Measurements from ENCODE around the gene DNM2. TPM values are rescaled to one million over a fixed set of nuclear protein-coding genes. Genes with fewer than 3 reads are reported as not detected.
A peak's percentile ranks its signal among the peaks of the same experiment; 100 is the strongest.

Gene DNM2
- total and polyA plus RNA-seq, 2 of the 13 experiments (the other 11 are each of a cell fraction or from before 2014, with no cell fraction given) = 41.7 to 59.8 TPM

GRCh38 chr19:10769533-10770491, 51.9 kb downstream of the DNM2 start (continued):
- TF ChIP-seq MBNL3 (CRISPR knock-in tag; conservative IDR thresholded peaks at IDR 0.05) (no peak), RXRA (CRISPR knock-in tag; IDR thresholded peaks at IDR 0.05) (no peak; the same call in 1 of the 2 replicates), ZNF510 (CRISPR knock-in tag; IDR thresholded peaks at IDR 0.05; ENCODE audit: low read depth) (no peak), RNF2 (conservative IDR thresholded peaks at IDR 0.05; ENCODE audit: low read depth) (no peak), ARHGAP35 (CRISPR knock-in tag; IDR thresholded peaks at IDR 0.05; ENCODE audit: borderline replicate concordance) (0 out of 2 replicates have a peak, but pooled peaks have one; percentile 38), FLYWCH1 (CRISPR knock-in tag; IDR thresholded peaks at IDR 0.05) (no peak), PITX1 (CRISPR knock-in tag; IDR thresholded peaks at IDR 0.05) (no peak), NR2C2 (CRISPR knock-in tag; IDR thresholded peaks at IDR 0.05; ENCODE audit: borderline replicate concordance) (no peak), ZNF883 (CRISPR knock-in tag; IDR thresholded peaks at IDR 0.05; ENCODE audit: not compliant biosample characterization) (no peak), ZFP36L2 (CRISPR knock-in tag; IDR thresholded peaks at IDR 0.05) (no peak), ZFP1 (CRISPR knock-in tag; IDR thresholded peaks at IDR 0.05) (no peak), PLRG1 (conservative IDR thresholded peaks at IDR 0.05) (no peak), NRL (CRISPR knock-in tag; IDR thresholded peaks at IDR 0.05; ENCODE audit: borderline replicate concordance) (peak; percentile 37; the same call in 1 of the 2 replicates), POLR2A (IDR thresholded peaks at IDR 0.05; ENCODE audit: insufficient read depth in 1 of 2, low read depth in 2 of 2, low read length in 2 of 2) (0 out of 4 replicates have a peak, but pooled peaks of 1 of the 2 experiments have one; percentile 23), KMT2B (CRISPR knock-in tag; IDR thresholded peaks at IDR 0.05) (no peak), HIVEP1 (CRISPR knock-in tag; IDR thresholded peaks at IDR 0.05) (no peak), NBN (conservative IDR thresholded peaks at IDR 0.05) (no peak), MLXIP (CRISPR knock-in tag; IDR thresholded peaks at IDR 0.05; ENCODE audit: borderline replicate concordance) (no peak), ZBTB39 (CRISPR knock-in tag; IDR thresholded peaks at IDR 0.05) (no peak), SCMH1 (CRISPR knock-in tag; IDR thresholded peaks at IDR 0.05; ENCODE audit: borderline replicate concordance) (no peak), TEAD3 (CRISPR knock-in tag; optimal IDR thresholded peaks at IDR 0.05; ENCODE audit: borderline replicate concordance) (peak; percentile 66), NKX3-1 (CRISPR knock-in tag; IDR thresholded peaks at IDR 0.05) (no peak), PRDM4 (CRISPR knock-in tag; IDR thresholded peaks at IDR 0.05; ENCODE audit: borderline replicate concordance) (no peak), SP4 (CRISPR knock-in tag; IDR thresholded peaks at IDR 0.05) (no peak; the same call in 1 of the 2 replicates)

Measured in HepG2 (cell line).